RWPE2 (cell line): Measurements from ENCODE around the gene SCN4B.

ENCODE experiments used
- ATAC-seq: fragments of 200-7000 bp; cut with Tn5 transposase; 3 replicates; pipeline ENCODE4 v1.9.1; 2021; ENCODE audit warnings: low read depth
- DNase-seq: peaks from one replicate; pipeline ENCODE4 v3.0.0-alpha.2; 2020; ENCODE audit warnings: low spot score
- H3K27ac ChIP-seq: fragments of 450-650 bp; 2 replicates; pipeline ENCODE4 v1.5.1; 2017; ENCODE audit warnings: mild to moderate bottlenecking; ENCODE audit not compliant: poor library complexity, severe bottlenecking
- H3K27me3 ChIP-seq: fragments of 250-450 bp; sonication (Bioruptor Pico); 2 replicates; pipeline ENCODE4 v1.5.1; 2021; ENCODE audit warnings: mild to moderate bottlenecking, moderate library complexity; ENCODE audit not compliant: insufficient read depth, poor library complexity, severe bottlenecking
- H3K36me3 ChIP-seq: fragments of 250-450 bp; sonication (Bioruptor Pico); 2 replicates; pipeline ENCODE4 v1.5.1; 2020; ENCODE audit warnings: low read depth, mild to moderate bottlenecking, moderate library complexity
- H3K4me1 ChIP-seq: fragments of 250-450 bp; sonication (Bioruptor Pico); 2 replicates; pipeline ENCODE4 v1.5.1; 2021; ENCODE audit warnings: mild to moderate bottlenecking, moderate library complexity; ENCODE audit not compliant: insufficient read depth, poor library complexity, severe bottlenecking
- H3K4me3 ChIP-seq: fragments of 250-450 bp; sonication (Bioruptor Pico); 2 replicates; pipeline ENCODE4 v1.5.1; 2021; ENCODE audit warnings: mild to moderate bottlenecking, moderate library complexity; ENCODE audit not compliant: severe bottlenecking
- H3K9me3 ChIP-seq: fragments of 250-450 bp; sonication (Bioruptor Pico); 2 replicates; pipeline ENCODE4 v1.5.1; 2021; ENCODE audit warnings: mild to moderate bottlenecking, moderate library complexity; ENCODE audit not compliant: severe bottlenecking
- CTCF ChIP-seq: fragments of 450-650 bp; IDR thresholded peaks from one replicate; pipeline ENCODE4 v1.5.1; 2017; ENCODE audit warnings: mild to moderate bottlenecking, moderate library complexity; ENCODE audit not compliant: poor library complexity, severe bottlenecking

The SCN4B gene

GRCh38 chr11:118175993-118176777 is 23.6 kb upstream of the SCN4B start, which contains the start of gene SCN2B:
Gene SCN2B, minus strand, starts transcription at chr11:118176639. Its CDS starts 208 bp downstream, at chr11:118176431.
- Histone ChIP-seq H3K27me3 (no peaks in the 10 kb centered on the region), H3K36me3 (no peaks in the 10 kb centered on the region), H3K27ac (peak within 1 kb of the TSS; percentile 27), H3K4me1 (peaks cover 11% of the 10 kb centered on the region), H3K4me3 (no peak within 1 kb of the TSS), H3K9me3 (no peaks in the 10 kb centered on the region)
- no peak for ATAC-seq
- no peak for DNase-seq
- TF ChIP-seq CTCF, result no peak

GRCh38 chr11:118175031-118175992 is 22.7 kb upstream of the SCN4B start:
- Histone ChIP-seq H3K27me3 (no peaks in the 10 kb centered on the region), H3K4me1 (peaks cover 11% of the 10 kb centered on the region), H3K9me3 (no peaks in the 10 kb centered on the region), H3K4me3 (no peak overlapping the region), H3K36me3 (no peaks in the 10 kb centered on the region), H3K27ac (peak overlapping the region; percentile 27)
- DNase-seq (no peak), ATAC-seq (peak; percentile 77)
- TF ChIP-seq CTCF, result no peak

- Histone ChIP-seq H3K4me3 (no peak overlapping the region), H3K36me3 (no peaks in the 10 kb centered on the region), H3K27me3 (no peaks in the 10 kb centered on the region), H3K27ac (peak overlapping the region; percentile 27), H3K9me3 (no peaks in the 10 kb centered on the region), H3K4me1 (peaks cover 11% of the 10 kb centered on the region)
- ATAC-seq, result no peak
- no peak for TF ChIP-seq CTCF
- no peak for DNase-seq
These were observed 21.5 kb upstream of the SCN4B start for GRCh38 chr11:118174006-118174567.

- H3K27ac ChIP-seq, result no peak overlapping the region
- H3K4me3 ChIP-seq, result no peak overlapping the region
- peak; percentile 23 for DNase-seq
- peaks cover 11% of the 10 kb centered on the region for H3K4me1 ChIP-seq
- no peaks in the 10 kb centered on the region for H3K9me3 ChIP-seq
- no peak for TF ChIP-seq CTCF
- no peaks in the 10 kb centered on the region for H3K27me3 ChIP-seq
- H3K36me3 ChIP-seq, result no peaks in the 10 kb centered on the region
- ATAC-seq, result no peak
These were observed 19.7 kb upstream of the SCN4B start for GRCh38 chr11:118172356-118172755.
